Skeletal muscle tissue (tissue), 4 donors: ENCODE results near the gene CHMP2A. TPM values are rescaled to one million over a fixed set of nuclear protein-coding genes. Genes with fewer than 3 reads are reported as not detected.

Experiments used
- H3K27ac ChIP-seq: one replicate; pipeline ENCODE4 v1.7.0; 2013; ENCODE audit warnings: mild to moderate bottlenecking, low read depth, low read length, inconsistent platforms
- H3K27me3 ChIP-seq, 3 donors: one replicate each; pipeline ENCODE4 v1.7.0; 2013; ENCODE audit warnings: low read length in 3 of 3; ENCODE audit not compliant: control insufficient read depth in 3 of 3, insufficient read depth in 3 of 3
- H3K36me3 ChIP-seq, 3 donors: one replicate each; pipeline ENCODE4 v1.7.0; 2013; ENCODE audit warnings: low read length in 3 of 3; ENCODE audit not compliant: control insufficient read depth in 3 of 3, insufficient read depth in 3 of 3
- H3K4me1 ChIP-seq, 3 donors: one replicate each; pipeline ENCODE4 v1.7.0; 2013; ENCODE audit warnings: low read length in 3 of 3, mild to moderate bottlenecking in 3 of 3; ENCODE audit not compliant: control insufficient read depth in 3 of 3, insufficient read depth in 3 of 3
- H3K4me3 ChIP-seq, 3 donors: one replicate each; pipeline ENCODE4 v1.7.0; 2013; ENCODE audit warnings: low read length in 3 of 3
- H3K9ac ChIP-seq, 3 donors: one replicate each; pipeline ENCODE4 v1.7.0; 2013; ENCODE audit warnings: low read length in 3 of 3, mild to moderate bottlenecking in 3 of 3, moderate library complexity in 2 of 3, low read depth in 1 of 3
- H3K9me3 ChIP-seq, 3 donors: one replicate each; pipeline ENCODE4 v1.7.0; 2013; ENCODE audit warnings: low read length in 3 of 3; ENCODE audit not compliant: control insufficient read depth in 3 of 3
- total RNA-seq: library from RNA; depleted of rRNA; stranded (reverse); fragments of >200 nt; gene quantifications from one replicate; pipeline ENCODE4 v1.2.3, GENCODE V29; 2014
- donor health status: Osteomylitis.

CHMP2A gene
- total RNA-seq, 1 donor from 2014 or later: 68.9 TPM

DNA sequence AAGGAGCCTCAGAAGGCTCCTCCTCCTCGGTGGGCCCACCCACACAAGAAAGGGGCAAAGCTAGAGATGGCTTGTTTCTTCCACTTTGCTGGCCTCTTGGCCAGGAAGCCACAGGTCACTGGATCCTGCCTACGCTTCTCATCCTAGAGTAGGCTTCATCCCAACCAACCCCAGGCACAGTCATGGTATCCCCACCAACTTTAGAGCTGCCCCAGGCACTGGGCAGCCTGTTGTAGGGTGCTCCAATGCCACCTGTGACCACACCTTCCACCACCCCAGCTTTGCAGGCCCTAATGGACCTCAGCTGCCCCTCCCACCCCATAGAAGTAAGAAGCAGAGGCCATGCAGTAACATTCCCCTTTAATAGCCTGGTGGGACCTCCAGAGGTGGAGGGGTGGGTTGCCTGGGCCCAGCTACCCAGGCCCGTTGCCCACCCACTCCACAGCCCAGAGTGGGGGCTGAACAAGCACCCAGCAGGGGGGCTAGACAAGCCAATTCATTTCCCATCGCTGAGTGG lies 522 bp upstream of the CHMP2A start:
- no peaks in the 10 kb centered on the region for H3K27me3 ChIP-seq
- H3K9ac ChIP-seq: peak overlapping the region; percentile 94 to 99 (median 96)
- no peaks in the 10 kb centered on the region for H3K9me3 ChIP-seq
- peak overlapping the region; percentile 97 for H3K27ac ChIP-seq
- peaks cover 46 to 60% (median 51%) of the 10 kb centered on the region in 3 donors for H3K4me1 ChIP-seq
- H3K4me3 ChIP-seq: peak overlapping the region; percentile 98 to 100 (median 99)
- peaks cover 35 to 38% (median 36%) of the 10 kb centered on the region in 3 donors for H3K36me3 ChIP-seq

GRCh38 chr19:58553799-58554493 lies 959 bp downstream of the CHMP2A start:
- Histone ChIP-seq H3K27ac (peak overlapping the region; percentile 97), H3K27me3 (no peaks in the 10 kb centered on the region), H3K4me1 (peaks cover 37 to 46% (median 39%) of the 10 kb centered on the region in 3 donors), H3K9ac (peak overlapping the region; percentile 94 to 99 (median 96)), H3K36me3 (peaks cover 49 to 53% (median 50%) of the 10 kb centered on the region in 3 donors), H3K4me3 (peak overlapping the region; percentile 98 to 100 (median 99)), H3K9me3 (no peaks in the 10 kb centered on the region)

DNA sequence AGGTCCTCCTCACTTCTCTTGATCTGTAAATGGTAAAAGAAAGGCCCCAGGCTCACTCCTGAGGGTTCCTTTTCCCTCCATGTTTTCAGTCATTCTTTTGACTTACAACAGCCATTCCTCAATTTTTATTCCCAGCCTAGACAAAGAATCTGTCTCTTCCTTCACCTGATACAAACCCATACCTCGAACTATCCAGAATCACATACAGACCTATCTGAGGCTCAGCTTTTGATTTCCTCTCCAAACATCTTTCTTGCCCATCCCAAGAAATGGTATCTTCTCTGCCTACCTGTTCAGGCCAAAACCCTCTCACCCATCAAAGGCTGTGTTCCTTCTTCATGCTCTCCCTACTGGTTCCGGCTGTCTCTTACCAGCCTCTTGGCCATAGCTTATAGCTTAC lies 2.2 kb downstream of the CHMP2A start:
- Histone ChIP-seq H3K36me3 (peaks cover 62 to 65% (median 62%) of the 10 kb centered on the region in 3 donors), H3K9ac (no peak overlapping the region)

DNA sequence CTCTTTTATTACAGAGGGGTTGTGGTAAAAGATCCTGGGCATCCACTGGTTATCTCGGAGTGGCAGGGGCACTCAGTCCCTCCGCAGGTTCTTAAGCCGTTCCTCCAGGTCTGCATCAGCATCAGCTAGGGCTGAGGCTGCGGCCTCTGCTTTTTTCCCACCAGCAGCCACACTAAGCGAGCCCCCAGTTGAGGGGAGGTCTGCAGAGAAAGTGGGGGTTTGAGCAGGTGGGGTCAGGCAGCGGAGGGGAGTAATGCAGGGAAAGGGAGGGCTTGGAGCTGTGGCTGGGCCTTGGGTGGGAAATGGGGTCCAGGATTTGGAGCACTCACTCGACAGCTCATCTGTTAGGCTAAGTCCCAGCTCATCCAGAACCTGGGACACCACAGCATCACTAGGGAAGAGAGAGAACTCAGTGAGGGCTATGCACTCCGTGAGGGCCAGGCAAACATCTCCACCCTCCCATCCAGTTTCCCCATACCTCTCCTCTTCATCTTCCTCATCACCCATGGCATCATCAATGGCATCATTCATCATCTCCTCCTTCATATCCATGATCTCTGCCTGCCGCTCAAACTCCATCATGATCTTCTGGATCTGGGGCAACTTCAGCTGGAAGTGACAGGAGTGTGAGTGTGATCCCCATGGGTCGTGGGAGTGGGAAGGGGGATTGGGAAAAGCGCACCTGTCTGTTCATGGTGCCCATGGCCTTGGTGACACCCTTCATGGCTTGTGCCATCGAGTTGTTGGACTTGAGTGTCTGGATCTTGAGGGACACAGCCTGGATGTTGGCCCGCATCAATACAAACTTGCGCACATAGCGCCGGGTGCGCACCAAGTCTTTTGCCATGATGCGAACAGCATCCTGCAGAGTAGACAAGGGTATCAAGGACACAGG lies 3.1 kb downstream of the CHMP2A start:
- Histone ChIP-seq H3K9me3 (no peaks in the 10 kb centered on the region), H3K27ac (no peak overlapping the region), H3K36me3 (peaks cover 67 to 70% (median 69%) of the 10 kb centered on the region in 3 donors), H3K27me3 (no peaks in the 10 kb centered on the region), H3K4me3 (no peak overlapping the region), H3K4me1 (peaks cover 33 to 47% (median 37%) of the 10 kb centered on the region in 3 donors), H3K9ac (no peak overlapping the region)

More for the DNA sequence above, 2.2 kb downstream of the CHMP2A start:
- H3K9me3 ChIP-seq: no peaks in the 10 kb centered on the region
- H3K4me3 ChIP-seq: no peak overlapping the region
- peaks cover 35 to 47% (median 37%) of the 10 kb centered on the region in 3 donors for H3K4me1 ChIP-seq
- no peaks in the 10 kb centered on the region for H3K27me3 ChIP-seq
- no peak overlapping the region for H3K27ac ChIP-seq

GRCh38 chr19:58551123-58551497 lies 3.8 kb downstream of the CHMP2A start:
- Histone ChIP-seq H3K9me3 (no peaks in the 10 kb centered on the region), H3K27me3 (no peaks in the 10 kb centered on the region), H3K36me3 (peaks cover 63 to 65% (median 64%) of the 10 kb centered on the region in 3 donors), H3K4me1 (peaks cover 32 to 47% (median 37%) of the 10 kb centered on the region in 3 donors), H3K4me3 (no peak overlapping the region), H3K27ac (no peak overlapping the region), H3K9ac (no peak overlapping the region)

- no peaks in the 10 kb centered on the region for H3K9me3 ChIP-seq
- peaks cover 62 to 68% (median 67%) of the 10 kb centered on the region in 3 donors for H3K36me3 ChIP-seq
- H3K27ac ChIP-seq: no peak overlapping the region
- peaks cover 34 to 48% (median 39%) of the 10 kb centered on the region in 3 donors for H3K4me1 ChIP-seq
- H3K4me3 ChIP-seq: no peak overlapping the region
- H3K9ac ChIP-seq: no peak overlapping the region
- H3K27me3 ChIP-seq: no peaks in the 10 kb centered on the region
These were observed 4.4 kb downstream of the CHMP2A start for GRCh38 chr19:58550362-58551122.

DNA sequence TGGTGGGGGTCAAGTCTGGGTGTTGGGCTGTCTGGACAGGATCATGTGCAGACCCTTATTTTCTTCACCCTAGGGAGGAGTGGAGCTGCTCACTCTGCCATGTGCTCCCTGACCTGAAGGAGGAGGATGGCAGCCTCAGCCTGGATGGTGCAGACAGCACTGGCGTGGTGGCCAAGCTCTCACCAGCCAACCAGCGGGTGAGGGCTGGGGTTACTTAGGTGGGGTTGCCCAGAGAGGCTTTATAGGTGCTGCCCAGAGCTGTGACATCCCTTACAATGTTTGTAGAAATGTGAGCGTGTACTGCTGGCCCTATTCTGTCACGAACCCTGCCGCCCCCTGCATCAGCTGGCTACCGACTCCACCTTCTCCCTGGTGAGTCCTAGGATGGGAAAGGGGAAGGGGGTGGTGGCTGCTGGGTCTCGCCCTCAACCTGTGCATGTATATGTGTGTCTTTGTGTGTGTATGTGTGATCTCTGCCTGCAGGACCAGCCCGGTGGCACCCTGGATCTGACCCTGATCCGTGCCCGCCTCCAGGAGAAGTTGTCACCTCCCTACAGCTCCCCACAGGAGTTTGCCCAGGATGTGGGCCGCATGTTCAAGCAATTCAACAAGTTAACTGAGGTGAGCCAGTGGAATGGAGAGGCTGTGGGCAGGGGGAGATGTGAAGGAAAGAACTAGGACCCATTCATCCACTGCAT lies 5.1 kb downstream of the CHMP2A start:
- H3K4me1 ChIP-seq: peaks cover 34 to 49% (median 38%) of the 10 kb centered on the region in 3 donors
- no peak overlapping the region for H3K9ac ChIP-seq
- no peaks in the 10 kb centered on the region for H3K9me3 ChIP-seq
- no peak overlapping the region for H3K27ac ChIP-seq
- H3K36me3 ChIP-seq: peaks cover 63 to 70% (median 69%) of the 10 kb centered on the region in 3 donors
- no peak overlapping the region for H3K4me3 ChIP-seq
- no peaks in the 10 kb centered on the region for H3K27me3 ChIP-seq

- no peaks in the 10 kb centered on the region for H3K27me3 ChIP-seq
- H3K36me3 ChIP-seq: peaks cover 63 to 70% (median 69%) of the 10 kb centered on the region in 3 donors
- H3K27ac ChIP-seq: no peak overlapping the region
- no peaks in the 10 kb centered on the region for H3K9me3 ChIP-seq
- H3K4me3 ChIP-seq: no peak overlapping the region
- H3K4me1 ChIP-seq: peaks cover 28 to 41% (median 32%) of the 10 kb centered on the region in 3 donors
- H3K9ac ChIP-seq: no peak overlapping the region
These were observed 5.8 kb downstream of the CHMP2A start for GRCh38 chr19:58548859-58549663.
